Neural cell (in vitro differentiated cells): ENCODE results near the gene ZBTB7B. TPM values are rescaled to one million over a fixed set of nuclear protein-coding genes. Genes with fewer than 3 reads are reported as not detected.

ENCODE experiments used
- H2AFZ ChIP-seq: fragments of 200-600, 300-800 bp; sonication (generic), shearing (Covaris generic); 2 replicates; pipeline ENCODE4 v1.6.0; 2014; ENCODE audit warnings: low read depth, mild to moderate bottlenecking, antibody characterized with exemption, low read length, moderate library complexity
- H3F3A ChIP-seq: fragments of 200-600 bp; shearing (Covaris generic); 2 replicates; pipeline ENCODE4 v1.6.1; 2016; ENCODE audit warnings: mild to moderate bottlenecking, moderate library complexity, mixed read lengths, antibody characterized with exemption, low read length; ENCODE audit not compliant: insufficient read depth, poor library complexity, severe bottlenecking
- H3K27ac ChIP-seq: fragments of 200-600, 300-800 bp; sonication (generic), shearing (Covaris generic); 2 replicates; pipeline ENCODE4 v1.5.1; 2014; ENCODE audit warnings: mild to moderate bottlenecking, low read length, moderate library complexity
- H3K27me3 ChIP-seq: fragments of 300-800, 200-600 bp; sonication (generic), shearing (Covaris generic); 2 replicates; pipeline ENCODE4 v1.6.0; 2014; ENCODE audit warnings: mild to moderate bottlenecking, low read depth, low read length, moderate library complexity; ENCODE audit not compliant: insufficient read depth
- H3K36me3 ChIP-seq: fragments of 300-800, 200-600 bp; sonication (generic), shearing (Covaris generic); 2 replicates; pipeline ENCODE4 v1.5.1; 2014; ENCODE audit warnings: mild to moderate bottlenecking, antibody characterized with exemption, low read length, moderate library complexity; ENCODE audit not compliant: insufficient read depth
- H3K4me2 ChIP-seq: fragments of 300-800, 200-600 bp; sonication (generic), shearing (Covaris generic); 2 replicates; pipeline ENCODE4 v1.6.0; 2014; ENCODE audit warnings: mild to moderate bottlenecking, low read length
- H3K4me3 ChIP-seq: fragments of 300-800, 200-600 bp; sonication (generic), shearing (Covaris generic); 2 replicates; pipeline ENCODE4 v1.5.1; 2014; ENCODE audit warnings: mild to moderate bottlenecking, low read length, moderate library complexity
- H3K79me2 ChIP-seq: fragments of 200-600 bp; shearing (Covaris generic); replicated peaks from 2 replicates; pipeline ENCODE4 v1.6.0; 2014; ENCODE audit warnings: mild to moderate bottlenecking, low read length, moderate library complexity; ENCODE audit not compliant: insufficient read depth
- H3K9ac ChIP-seq: fragments of 300-800, 200-600 bp; sonication (generic), shearing (Covaris generic); 2 replicates; pipeline ENCODE4 v1.6.1; 2016; ENCODE audit warnings: mild to moderate bottlenecking, low read length, mixed read lengths
- H3K9me2 ChIP-seq: fragments of 200-600 bp; shearing (Covaris generic); 2 replicates; pipeline ENCODE4 v1.6.1; 2016; ENCODE audit warnings: mild to moderate bottlenecking, low read length, mixed read lengths; ENCODE audit not compliant: insufficient read depth
- H3K9me3 ChIP-seq: fragments of 200-600, 300-800 bp; sonication (generic), shearing (Covaris generic); 2 replicates; pipeline ENCODE4 v1.6.1; 2016; ENCODE audit warnings: mild to moderate bottlenecking, mixed run types, low read length, moderate library complexity, mixed read lengths
- H4K20me1 ChIP-seq: fragments of 200-600 bp; shearing (Covaris generic); 2 replicates; pipeline ENCODE4 v1.6.1; 2016; ENCODE audit warnings: mild to moderate bottlenecking, mixed run types; ENCODE audit not compliant: insufficient read depth
- CTCF ChIP-seq: fragments of 450-650 bp; IDR thresholded peaks from 2 replicates; pipeline ENCODE4 v1.5.1; 2014; ENCODE audit warnings: antibody characterized with exemption, mild to moderate bottlenecking, moderate library complexity; ENCODE audit not compliant: poor library complexity, severe bottlenecking
- EP300 ChIP-seq: fragments of 450-650 bp; conservative IDR thresholded peaks from 2 replicates; pipeline ENCODE4 v1.6.1; 2014; ENCODE audit warnings: antibody characterized with exemption, mild to moderate bottlenecking, moderate library complexity; ENCODE audit not compliant: poor library complexity, severe bottlenecking
- EZH2 ChIP-seq: fragments of 200-600, 300-800 bp; shearing (Covaris generic), sonication (generic); IDR thresholded peaks from 2 replicates; pipeline ENCODE4 v1.6.1; 2014; ENCODE audit warnings: antibody characterized with exemption, low read length, borderline replicate concordance, mild to moderate bottlenecking; ENCODE audit not compliant: insufficient read depth, poor library complexity, severe bottlenecking
- MXI1 ChIP-seq: fragments of 450-650 bp; conservative IDR thresholded peaks from 2 replicates; pipeline ENCODE4 v1.6.1; 2014; ENCODE audit warnings: antibody characterized with exemption, mild to moderate bottlenecking; ENCODE audit not compliant: poor library complexity, severe bottlenecking
- POLR2AphosphoS5 ChIP-seq: IDR thresholded peaks from 2 replicates; pipeline ENCODE4 v1.6.1; 2012
- RAD21 ChIP-seq: fragments of 450-650 bp; conservative IDR thresholded peaks from 2 replicates; pipeline ENCODE4 v1.6.1; 2014; ENCODE audit warnings: antibody characterized with exemption, mild to moderate bottlenecking, moderate library complexity
- REST ChIP-seq: IDR thresholded peaks from 2 replicates; pipeline ENCODE4 v1.6.1; 2012; ENCODE audit warnings: borderline replicate concordance
- SMC3 ChIP-seq: fragments of 450-650 bp; conservative IDR thresholded peaks from 2 replicates; pipeline ENCODE4 v1.6.1; 2014; ENCODE audit warnings: antibody characterized with exemption, mild to moderate bottlenecking, moderate library complexity; ENCODE audit not compliant: poor library complexity
- TAF1 ChIP-seq: IDR thresholded peaks from 2 replicates; pipeline ENCODE4 v1.6.1; 2012; ENCODE audit warnings: low read depth
- polyA plus RNA-seq: library from polyadenylated mRNA; depleted of rRNA; stranded (reverse); fragments of >200 nt; gene quantifications from 2 replicates; pipeline ENCODE4 v1.2.3, GENCODE V29; 2014

The ZBTB7B gene
- polyA plus RNA-seq, 1 donor from 2014 or later, result 0.54 TPM

- Histone ChIP-seq H3K4me3 (no peak overlapping the region), H3K79me2 (no peaks in the 10 kb centered on the region), H4K20me1 (no peaks in the 10 kb centered on the region), H3K9me3 (no peaks in the 10 kb centered on the region), H3F3A (peaks cover 3% of the 10 kb centered on the region), H3K36me3 (no peaks in the 10 kb centered on the region), H3K27me3 (no peaks in the 10 kb centered on the region), H3K9ac (no peak overlapping the region), H3K4me2 (no peak overlapping the region), H3K9me2 (no peaks in the 10 kb centered on the region), H3K27ac (no peak overlapping the region), H2AFZ (no peak overlapping the region)
- no peak for TF ChIP-seq EP300
- no peak for TF ChIP-seq CTCF
Observed at GRCh38 chr1:154996966-154997701, 5.5 kb upstream of the ZBTB7B start.

- TF ChIP-seq SMC3, result no peak
- TF ChIP-seq TAF1, result no peak
- TF ChIP-seq REST, result no peak
- TF ChIP-seq POLR2AphosphoS5, result no peak
- TF ChIP-seq RAD21, result no peak
- no peak for TF ChIP-seq EP300
- TF ChIP-seq CTCF, result no peak
- no peak for TF ChIP-seq MXI1
- TF ChIP-seq EZH2, result no peak
Observed at GRCh38 chr1:154998201-154998780, 4.3 kb upstream of the ZBTB7B start.

More at GRCh38 chr1:154998201-154998780, 4.3 kb upstream of the ZBTB7B start:
- H3K9me2 ChIP-seq, result no peaks in the 10 kb centered on the region
- H3K27ac ChIP-seq, result no peak overlapping the region
- H3K79me2 ChIP-seq, result no peaks in the 10 kb centered on the region
- H3K4me3 ChIP-seq, result no peak overlapping the region
- H3K9ac ChIP-seq, result no peak overlapping the region
- no peak overlapping the region for H2AFZ ChIP-seq
- no peaks in the 10 kb centered on the region for H3K9me3 ChIP-seq
- no peaks in the 10 kb centered on the region for H3K36me3 ChIP-seq
- H3F3A ChIP-seq, result peaks cover 3% of the 10 kb centered on the region
- H3K27me3 ChIP-seq, result peaks cover 7% of the 10 kb centered on the region
- no peaks in the 10 kb centered on the region for H4K20me1 ChIP-seq
- no peak overlapping the region for H3K4me2 ChIP-seq
